HCT116 (cell line): Measurements from ENCODE around the gene AP1B1. TPM values are rescaled to one million over a fixed set of nuclear protein-coding genes. Genes with fewer than 3 reads are reported as not detected.
A peak's percentile ranks its signal among the peaks of the same experiment; 100 is the strongest.

Source experiments
- ATAC-seq: fragments of 200-7000 bp; cut with Tn5 transposase; 2 replicates; pipeline ENCODE4 v1.9.1; 2020; ENCODE audit warnings: mild to moderate bottlenecking, moderate library complexity
- BruUV-seq: library from RNA; stranded (reverse); fragments of 400-500 nt; replicated peaks from 2 replicates; lab custom pipeline; 2021; lab: Mats Ljungman, UMichigan
- CTCF ChIA-PET: fragments of 300-600 bp; sonication (Branson Sonifier 250); formaldehyde crosslinking; loops from one replicate; lab custom pipeline; 2021; ENCODE audit warnings: antibody characterized with exemption; lab: Charles Lee
- POLR2A ChIA-PET: fragments of 300-600, 350-600 bp; sonication (Branson Sonifier 250); formaldehyde crosslinking; loops from one replicate; lab custom pipeline; 2021; ENCODE audit warnings: antibody characterized with exemption; lab: Charles Lee
- RAD21 ChIA-PET, 2 experiments: fragments of 300-600 bp; sonication (Branson Sonifier 250); formaldehyde crosslinking; loops; one replicate each; lab custom pipeline; 2023; ENCODE audit warnings: low total read pairs in 2 of 2; ENCODE audit not compliant: uncharacterized antibody in 2 of 2, unreplicated experiment in 2 of 2, low non-redundant PET in 1 of 2; lab: Charles Lee
- DNase-seq: peaks from one replicate; pipeline ENCODE4 v3.0.0-alpha.2; 2010; ENCODE audit warnings: low read depth, low spot score
- H2AFZ ChIP-seq: fragments of 200-600 bp; shearing (Covaris generic), sonication (generic); 2 replicates; pipeline ENCODE4 v1.6.1; 2017; ENCODE audit warnings: low read depth, mixed run types, mixed read lengths, antibody characterized with exemption, low read length; ENCODE audit not compliant: poor library complexity, severe bottlenecking
- H3K27ac ChIP-seq: 2 replicates; pipeline ENCODE4 v1.5.1; 2012; ENCODE audit warnings: low read depth, low read length
- H3K27me3 ChIP-seq: fragments of 200-600 bp; sonication (generic); 2 replicates; pipeline ENCODE4 v1.6.1; 2016; ENCODE audit warnings: mixed run types, low read length, mixed read lengths; ENCODE audit not compliant: insufficient read depth
- H3K36me3 ChIP-seq, 2 experiments: fragments of 200-500 bp in 1 of 2; fragments of 200-600 bp in 1 of 2; sonication (Bioruptor generic) in 1 of 2; sonication (generic) in 1 of 2; 2 replicates each; pipeline versions ENCODE4 v1.5.1 to v1.6.1; 2014 to 2016; ENCODE audit warnings: low read length in 2 of 2, inconsistent platforms in 1 of 2, mixed read lengths in 1 of 2, mixed run types in 1 of 2; ENCODE audit not compliant: insufficient read depth in 2 of 2, control insufficient read depth in 1 of 2
- H3K4me1 ChIP-seq, 2 experiments: fragments of 200-600 bp in 1 of 2; sonication (generic) in 1 of 2; 2 replicates each; pipeline versions ENCODE4 v1.5.1 to v1.6.1; 2012 to 2017; ENCODE audit warnings: low read length in 2 of 2, inconsistent platforms in 1 of 2, mild to moderate bottlenecking in 1 of 2, mixed read lengths in 1 of 2, mixed run types in 1 of 2, moderate library complexity in 1 of 2; ENCODE audit not compliant: insufficient read depth in 2 of 2, control insufficient read depth in 1 of 2
- H3K4me2 ChIP-seq: fragments of 200-600 bp; sonication (generic); 2 replicates; pipeline ENCODE4 v1.6.1; 2017; ENCODE audit warnings: mixed run types, low read length, mixed read lengths
- H3K4me3 ChIP-seq, 2 experiments: fragments of 200-600 bp in 1 of 2; sonication (generic) in 1 of 2; replicated peaks in 1 of 2; 2 replicates each; pipeline ENCODE4 v1.5.1; 2011 to 2016; ENCODE audit warnings: low read length in 2 of 2, control low read depth in 1 of 2, low read depth in 1 of 2, mild to moderate bottlenecking in 1 of 2, mixed read lengths in 1 of 2, mixed run types in 1 of 2
- H3K79me2 ChIP-seq: fragments of 200-600 bp; sonication (generic); 2 replicates; pipeline ENCODE4 v1.6.1; 2017; ENCODE audit warnings: mild to moderate bottlenecking, mixed run types, low read length, moderate library complexity, mixed read lengths; ENCODE audit not compliant: insufficient read depth
- H3K9ac ChIP-seq: fragments of 200-600 bp; sonication (generic); 2 replicates; pipeline ENCODE4 v1.6.1; 2016; ENCODE audit warnings: low read length, mixed read lengths
- H3K9me2 ChIP-seq: fragments of 200-600 bp; sonication (generic), shearing (Covaris generic); 2 replicates; pipeline ENCODE4 v1.6.1; 2017; ENCODE audit warnings: mixed run types, mild to moderate bottlenecking, moderate library complexity; ENCODE audit not compliant: insufficient read depth
- H3K9me3 ChIP-seq, 2 experiments: fragments of 200-500 bp in 1 of 2; fragments of 200-600 bp in 1 of 2; sonication (Bioruptor generic) in 1 of 2; sonication (generic) in 1 of 2; 2 replicates each; pipeline ENCODE4 v1.6.1; 2014 to 2017; ENCODE audit warnings: low read length in 2 of 2, mixed read lengths in 2 of 2, inconsistent platforms in 1 of 2, low read depth in 1 of 2, mild to moderate bottlenecking in 1 of 2, mixed run types in 1 of 2, moderate library complexity in 1 of 2; ENCODE audit not compliant: control insufficient read depth in 1 of 2, insufficient read depth in 1 of 2
- H4K20me1 ChIP-seq: fragments of 200-600 bp; sonication (generic), shearing (Covaris generic); 2 replicates; pipeline ENCODE4 v1.6.1; 2017; ENCODE audit warnings: mixed run types, mild to moderate bottlenecking, moderate library complexity; ENCODE audit not compliant: insufficient read depth
- CEBPB ChIP-seq: IDR thresholded peaks from 2 replicates; pipeline ENCODE4 v1.6.1; 2012; ENCODE audit warnings: low read depth
- EGR1 ChIP-seq: IDR thresholded peaks from 2 replicates; pipeline ENCODE4 v1.6.1; 2012; ENCODE audit warnings: low read depth
- ELF1 ChIP-seq: IDR thresholded peaks from 2 replicates; pipeline ENCODE4 v1.6.1; 2012; ENCODE audit warnings: low read depth, borderline replicate concordance
- EZH2 ChIP-seq: fragments of 200-600 bp; sonication (generic); IDR thresholded peaks from 2 replicates; pipeline ENCODE4 v1.6.1; 2017; ENCODE audit warnings: antibody characterized with exemption, mixed run types
- EZH2phosphoT487 ChIP-seq: fragments of 200-600 bp; IDR thresholded peaks from 2 replicates; pipeline ENCODE4 v1.6.1; 2018; ENCODE audit warnings: antibody characterized with exemption, borderline replicate concordance
- FOSL1 ChIP-seq: IDR thresholded peaks from 2 replicates; pipeline ENCODE4 v1.6.1; 2012; ENCODE audit warnings: low read depth
- JUND ChIP-seq: IDR thresholded peaks from 2 replicates; pipeline ENCODE4 v1.6.1; 2012
- POLR2A ChIP-seq: IDR thresholded peaks from 2 replicates; pipeline ENCODE4 v1.7.0; 2011; ENCODE audit warnings: borderline replicate concordance; ENCODE audit not compliant: insufficient read depth, insufficient read length; ENCODE audit errors: extremely low read depth
- POLR2AphosphoS5 ChIP-seq: IDR thresholded peaks from 2 replicates; pipeline ENCODE4 v1.6.1; 2011; ENCODE audit warnings: mild to moderate bottlenecking, low read depth, low read length, moderate library complexity
- RAD21 ChIP-seq: IDR thresholded peaks from 2 replicates; pipeline ENCODE4 v1.6.1; 2012; ENCODE audit warnings: low read depth, mild to moderate bottlenecking
- SIN3A ChIP-seq: IDR thresholded peaks from 2 replicates; pipeline ENCODE4 v1.6.1; 2012; ENCODE audit warnings: low read depth
- SP1 ChIP-seq: IDR thresholded peaks from 2 replicates; pipeline ENCODE4 v1.6.1; 2012; ENCODE audit warnings: low read depth
- SRF ChIP-seq: IDR thresholded peaks from 2 replicates; pipeline ENCODE4 v1.6.1; 2012; ENCODE audit warnings: low read depth
- TCF7L2 ChIP-seq: IDR thresholded peaks from 2 replicates; pipeline ENCODE4 v1.7.0; 2011; ENCODE audit warnings: borderline replicate concordance, inconsistent platforms; ENCODE audit not compliant: insufficient read depth, insufficient read length; ENCODE audit errors: extremely low read depth
- YY1 ChIP-seq: IDR thresholded peaks from 2 replicates; pipeline ENCODE4 v1.6.1; 2011; ENCODE audit warnings: low read length, low read depth, moderate library complexity, mild to moderate bottlenecking; ENCODE audit not compliant: insufficient replicate concordance; ENCODE audit errors: extremely low read depth
- ZFX ChIP-seq: fragments of 450-650 bp; IDR thresholded peaks from 2 replicates; pipeline ENCODE4 v1.6.1; 2017
- ZNF274 ChIP-seq: fragments of 200-500 bp; sonication (Bioruptor generic); IDR thresholded peaks from 2 replicates; pipeline ENCODE4 v1.6.1; 2014; ENCODE audit warnings: mild to moderate bottlenecking, low read depth, low read length, inconsistent platforms
- intact Hi-C: fragments of 100-400 bp; cut with micrococcal nuclease; formaldehyde crosslinking; loops from 2 replicates; pipeline ENCODE4 v1.10.0; 2022
- total RNA-seq: library from RNA; stranded (reverse); gene quantifications from one replicate; pipeline ENCODE4 v1.2.1, GENCODE V29; 2021; ENCODE audit not compliant: unreplicated experiment
- TF ChIP-seq, protein P1 (sequence below): IDR thresholded peaks from 2 replicates; pipeline ENCODE4 v1.6.1; 2012
- TF ChIP-seq, protein P2 (sequence below), 3 experiments: fragments of 200-600 bp in 1 of 3; sonication (generic) in 1 of 3; IDR thresholded peaks in 2 of 3; conservative IDR thresholded peaks in 1 of 3; 2 replicates each; pipeline ENCODE4 v1.5.1; 2012 to 2017; ENCODE audit warnings: low read depth in 2 of 3, low read length in 2 of 3, antibody characterized with exemption in 1 of 3, borderline replicate concordance in 1 of 3, control low read depth in 1 of 3, mild to moderate bottlenecking in 1 of 3, mixed read lengths in 1 of 3, mixed run types in 1 of 3, moderate library complexity in 1 of 3; ENCODE audit not compliant: insufficient read depth in 1 of 3
- TF ChIP-seq, protein P3 (sequence below): IDR thresholded peaks from 2 replicates; pipeline ENCODE4 v1.6.1; 2011; ENCODE audit warnings: mild to moderate bottlenecking, low read length, moderate library complexity; ENCODE audit not compliant: insufficient replicate concordance; ENCODE audit errors: extremely low read depth

AP1B1 gene
- total RNA-seq, 1 experiment from 2014 or later: 60.4 TPM

DNA sequence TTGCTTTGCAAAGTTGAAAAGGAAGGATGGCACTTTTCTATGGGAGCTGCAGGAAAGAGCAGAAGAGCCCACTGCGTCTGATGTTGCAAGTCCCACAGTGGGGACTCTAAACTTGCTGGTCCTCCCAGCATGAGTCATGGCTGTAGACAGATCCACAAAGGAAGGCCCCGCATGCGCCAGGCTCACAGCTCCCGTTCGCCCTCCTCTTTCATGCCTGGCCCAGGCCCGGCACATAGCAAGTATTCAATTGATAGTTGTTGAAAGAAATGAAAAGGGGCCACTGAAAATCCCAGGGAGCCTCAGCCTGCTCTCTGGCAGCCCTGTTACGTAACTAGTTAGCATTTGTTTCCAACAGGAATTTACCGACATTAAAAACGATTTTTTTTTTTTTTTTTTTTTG, 18.9 kb downstream of the AP1B1 start:
- Histone ChIP-seq H3K36me3 (peaks cover 0 to 2% of the 10 kb centered on the region in 2 experiments; a peak in 2 of 4 replicates), H3K27ac (no peak overlapping the region), H3K9ac (no peak overlapping the region), H3K9me3 (no peaks in the 10 kb centered on the region), H3K4me3 (no peak overlapping the region), H3K4me1 (peaks cover 5 to 9% of the 10 kb centered on the region in 2 experiments; a peak in 3 of 4 replicates), H3K79me2 (peaks cover 14% of the 10 kb centered on the region), H4K20me1 (no peaks in the 10 kb centered on the region), H2AFZ (no peak overlapping the region), H3K27me3 (no peaks in the 10 kb centered on the region), H3K9me2 (no peaks in the 10 kb centered on the region), H3K4me2 (no peak overlapping the region)
- ATAC-seq (peak; percentile 49; the same call in 1 of the 2 replicates), DNase-seq (no peak)
- BruUV-seq: no TSS peak
- no peak for TF ChIP-seq ELF1
- no peak for TF ChIP-seq JUND
- TF ChIP-seq SIN3A: no peak
- TF ChIP-seq EZH2: no peak
- TF ChIP-seq CEBPB: no peak
- TF ChIP-seq YY1: no peak
- TF ChIP-seq POLR2A: no peak
- no peak for TF ChIP-seq SRF
- TF ChIP-seq, protein P1, sequence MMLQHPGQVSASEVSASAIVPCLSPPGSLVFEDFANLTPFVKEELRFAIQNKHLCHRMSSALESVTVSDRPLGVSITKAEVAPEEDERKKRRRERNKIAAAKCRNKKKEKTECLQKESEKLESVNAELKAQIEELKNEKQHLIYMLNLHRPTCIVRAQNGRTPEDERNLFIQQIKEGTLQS: no peak
- no peak for TF ChIP-seq TCF7L2
- TF ChIP-seq, protein P2, sequence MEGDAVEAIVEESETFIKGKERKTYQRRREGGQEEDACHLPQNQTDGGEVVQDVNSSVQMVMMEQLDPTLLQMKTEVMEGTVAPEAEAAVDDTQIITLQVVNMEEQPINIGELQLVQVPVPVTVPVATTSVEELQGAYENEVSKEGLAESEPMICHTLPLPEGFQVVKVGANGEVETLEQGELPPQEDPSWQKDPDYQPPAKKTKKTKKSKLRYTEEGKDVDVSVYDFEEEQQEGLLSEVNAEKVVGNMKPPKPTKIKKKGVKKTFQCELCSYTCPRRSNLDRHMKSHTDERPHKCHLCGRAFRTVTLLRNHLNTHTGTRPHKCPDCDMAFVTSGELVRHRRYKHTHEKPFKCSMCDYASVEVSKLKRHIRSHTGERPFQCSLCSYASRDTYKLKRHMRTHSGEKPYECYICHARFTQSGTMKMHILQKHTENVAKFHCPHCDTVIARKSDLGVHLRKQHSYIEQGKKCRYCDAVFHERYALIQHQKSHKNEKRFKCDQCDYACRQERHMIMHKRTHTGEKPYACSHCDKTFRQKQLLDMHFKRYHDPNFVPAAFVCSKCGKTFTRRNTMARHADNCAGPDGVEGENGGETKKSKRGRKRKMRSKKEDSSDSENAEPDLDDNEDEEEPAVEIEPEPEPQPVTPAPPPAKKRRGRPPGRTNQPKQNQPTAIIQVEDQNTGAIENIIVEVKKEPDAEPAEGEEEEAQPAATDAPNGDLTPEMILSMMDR (IDR thresholded peaks at IDR 0.05 in 2 of 3, conservative IDR thresholded peaks at IDR 0.05 in 1 of 3; ENCODE audit: borderline replicate concordance in 1 of 3, insufficient read depth in 1 of 3, low read depth in 2 of 3, low read length in 2 of 3): no peak
- TF ChIP-seq, protein P3, sequence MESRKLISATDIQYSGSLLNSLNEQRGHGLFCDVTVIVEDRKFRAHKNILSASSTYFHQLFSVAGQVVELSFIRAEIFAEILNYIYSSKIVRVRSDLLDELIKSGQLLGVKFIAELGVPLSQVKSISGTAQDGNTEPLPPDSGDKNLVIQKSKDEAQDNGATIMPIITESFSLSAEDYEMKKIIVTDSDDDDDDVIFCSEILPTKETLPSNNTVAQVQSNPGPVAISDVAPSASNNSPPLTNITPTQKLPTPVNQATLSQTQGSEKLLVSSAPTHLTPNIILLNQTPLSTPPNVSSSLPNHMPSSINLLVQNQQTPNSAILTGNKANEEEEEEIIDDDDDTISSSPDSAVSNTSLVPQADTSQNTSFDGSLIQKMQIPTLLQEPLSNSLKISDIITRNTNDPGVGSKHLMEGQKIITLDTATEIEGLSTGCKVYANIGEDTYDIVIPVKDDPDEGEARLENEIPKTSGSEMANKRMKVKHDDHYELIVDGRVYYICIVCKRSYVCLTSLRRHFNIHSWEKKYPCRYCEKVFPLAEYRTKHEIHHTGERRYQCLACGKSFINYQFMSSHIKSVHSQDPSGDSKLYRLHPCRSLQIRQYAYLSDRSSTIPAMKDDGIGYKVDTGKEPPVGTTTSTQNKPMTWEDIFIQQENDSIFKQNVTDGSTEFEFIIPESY: no peak
- no peak for TF ChIP-seq POLR2AphosphoS5
- TF ChIP-seq ZNF274: no peak
- no peak for TF ChIP-seq FOSL1
- TF ChIP-seq SP1: no peak
- TF ChIP-seq EGR1: no peak
- TF ChIP-seq RAD21: no peak
- TF ChIP-seq ZFX: no peak
- no peak for TF ChIP-seq EZH2phosphoT487
- ChIA-PET POLR2A (no interaction called here), RAD21 (no interaction called here), CTCF (no interaction called here)
- intact Hi-C loops: no loop called here
